Measurements from ENCODE around the gene APLP1.
"Not testable (repeated sequence)": the region's sequence is repeated elsewhere in the genome, so short reads cannot be mapped to it uniquely, and the experiment has no call there.

Gene APLP1

GRCh38 chr19:35882114-35882832, 13.9 kb downstream of the APLP1 start:
- DNase-seq (ENCODE audit: low read depth): no peak

- no peak for DNase-seq (ENCODE audit: low read depth)
These were observed 15.5 kb downstream of the APLP1 start for GRCh38 chr19:35883882-35884281.

GRCh38 chr19:35885225-35885738, 16.9 kb downstream of the APLP1 start:
- DNase-seq (ENCODE audit: low read depth): no peak

GRCh38 chr19:35885904-35886303, 17.5 kb downstream of the APLP1 start:
- DNase-seq (ENCODE audit: low read depth): no peak

GRCh38 chr19:35887197-35887596, 18.8 kb downstream of the APLP1 start:
- no peak for DNase-seq (ENCODE audit: low read depth)

GRCh38 chr19:35888398-35888797, 20.0 kb downstream of the APLP1 start:
- no peak for DNase-seq (ENCODE audit: low read depth)

- no peak for DNase-seq (ENCODE audit: low read depth)
These were observed 21.2 kb downstream of the APLP1 start for GRCh38 chr19:35889370-35890112.

GRCh38 chr19:35890113-35890650, 21.8 kb downstream of the APLP1 start:
- no peak for DNase-seq (ENCODE audit: low read depth)

GRCh38 chr19:35891819-35892218, 23.4 kb downstream of the APLP1 start:
- not testable (repeated sequence) for DNase-seq (ENCODE audit: low read depth)

GRCh38 chr19:35894342-35894741, 26.0 kb downstream of the APLP1 start:
- no peak for DNase-seq (ENCODE audit: low read depth)

GRCh38 chr19:35895911-35896642, 27.7 kb downstream of the APLP1 start:
- DNase-seq (ENCODE audit: low read depth): no peak

- no peak for DNase-seq (ENCODE audit: low read depth)
These were observed 28.3 kb downstream of the APLP1 start for GRCh38 chr19:35896643-35897040.

GRCh38 chr19:35897706-35898451, 29.5 kb downstream of the APLP1 start:
- no peak for DNase-seq (ENCODE audit: low read depth)

- DNase-seq (ENCODE audit: low read depth): no peak
These were observed 30.1 kb downstream of the APLP1 start for GRCh38 chr19:35898499-35898809.

GRCh38 chr19:35899547-35900214, 31.3 kb downstream of the APLP1 start:
- DNase-seq (ENCODE audit: low read depth): peak; percentile 88

- no peak for DNase-seq (ENCODE audit: low read depth)
These were observed 32.8 kb downstream of the APLP1 start for GRCh38 chr19:35901055-35901644.

- DNase-seq (ENCODE audit: low read depth): no peak
These were observed 33.7 kb downstream of the APLP1 start, which contains the start of gene HCST for GRCh38 chr19:35901854-35902661. Gene HCST (plus strand): TSS chr19:35902529. CDS start chr19:35902594, 65 bp downstream.

GRCh38 chr19:35902870-35903475, 34.6 kb downstream of the APLP1 start:
- DNase-seq (ENCODE audit: low read depth): no peak

- peak; percentile 80 for DNase-seq (ENCODE audit: low read depth)
These were observed 35.3 kb downstream of the APLP1 start for GRCh38 chr19:35903550-35904179.
